Adrenal gland (tissue), 12 donors: ENCODE data around the gene FAM200B. TPM values are rescaled to one million over a fixed set of nuclear protein-coding genes. Genes with fewer than 3 reads are reported as not detected.

Experiments
- DNase-seq, 7 donors: peaks; one replicate each; pipeline ENCODE4 v3.0.0-alpha.2; 2019 to 2020
- H3K27ac ChIP-seq, 5 donors: fragments of 200-600 bp; sonication (generic) in 4 of 5; 1 replicate in 3 of 5; 2 replicates in 2 of 5; pipeline versions ENCODE4 v1.5.1 to v1.8.0; 2016 to 2020; ENCODE audit warnings: mild to moderate bottlenecking in 1 of 5
- H3K27me3 ChIP-seq: fragments of 200-600 bp; 2 replicates; pipeline ENCODE4 v1.8.0; 2021
- H3K36me3 ChIP-seq, 2 donors: fragments of 200-600 bp; replicated peaks in 1 of 2; 1 replicate in 1 of 2; 2 replicates in 1 of 2; pipeline versions ENCODE4 v1.5.1 to v1.8.0; 2018 to 2022
- H3K4me1 ChIP-seq, 2 donors: fragments of 200-600 bp; replicated peaks in 1 of 2; 1 replicate in 1 of 2; 2 replicates in 1 of 2; pipeline versions ENCODE4 v1.5.1 to v1.8.0; 2018 to 2021
- H3K4me3 ChIP-seq, 4 donors: fragments of 200-600 bp; sonication (generic) in 3 of 4; one replicate each; pipeline ENCODE4 v1.5.1; 2016 to 2018
- H3K9me3 ChIP-seq, 3 donors: fragments of 200-600 bp; sonication (generic) in 1 of 3; replicated peaks in 1 of 3; 1 replicate in 2 of 3; 2 replicates in 1 of 3; pipeline versions ENCODE4 v1.5.1 to v1.8.0; 2016 to 2021
- CTCF ChIP-seq, 6 experiments: fragments of 450-650 bp in 4 of 6; fragments of 200-600 bp in 2 of 6; sonication (generic) in 1 of 6; IDR thresholded peaks; 1 replicate in 5 of 6; 2 replicates in 1 of 6; pipeline versions ENCODE4 v1.5.1 to v1.8.0; 2016 to 2021; ENCODE audit warnings: antibody characterized with exemption in 6 of 6, mild to moderate bottlenecking in 2 of 6, moderate library complexity in 1 of 6
- POLR2A ChIP-seq, 2 donors: fragments of 450-650 bp; IDR thresholded peaks; one replicate each; pipeline ENCODE4 v1.6.1; 2017; ENCODE audit warnings: antibody characterized with exemption in 2 of 2, mild to moderate bottlenecking in 2 of 2, moderate library complexity in 1 of 2
- WGBS, 4 donors: extraction: QIAGEN DNeasy Blood & Tissue Kit in 2 of 4; methylation state at CpG; one replicate each; pipeline versions ENCODE4 v1.1.5 to v1.1.7; 2013 to 2017; 5-methylcytosine and 5-hydroxymethylcytosine counted together
- intact Hi-C, 2 donors: fragments of 100-400 bp; cut with DNase I; formaldehyde crosslinking; loops; one replicate each; pipeline versions ENCODE4 v1.14.1 to v1.15.0; 2022 to 2023
- polyA plus RNA-seq, 3 donors: library from polyadenylated mRNA; stranded (reverse); fragments of 200-250 nt in 2 of 3; fragments of 350-450 nt in 1 of 3; fragmentation: Illumina TruSeq in 1 of 3; extraction: RNeasy Lipid Tissue Mini Kit (QIAGEN cat#74804) in 1 of 3; gene quantifications; one replicate each; pipeline ENCODE4 v1.2.3, GENCODE V29; 2013 to 2014
- total RNA-seq, 9 donors: library from RNA; depleted of rRNA in 4 of 9; stranded (reverse); fragments of >200 nt in 4 of 9; fragments of 120-200 nt in 1 of 9; fragmentation: NEBNext Ultra II Directional in 1 of 9; extraction: Animal tissue kit (Norgen Biotek cat#: 25700) in 1 of 9; gene quantifications; one replicate each; pipeline versions ENCODE4 v1.1.0 to v1.2.4, GENCODE V29; 2013 to 2023
- donor health status: healthy with polysubstance abuse.
- donor health status: Bipolar disorder and iron deficiency.
- donor health status: DM: yes; HTN: yes; CAD: no.
- donor health status: DM: no; HTN: no; CAD: no.
- donor health status: DM: no; HTN: no; CAD: no.
- donor health status: DM: yes; HTN: yes; CAD: no.

FAM200B gene
- total and polyA plus RNA-seq, 12 donors: 32.0 to 90.3 (median 61.4) TPM

GRCh38 chr4:15648600-15648999 is 33.0 kb upstream of the FAM200B start:
- TF ChIP-seq CTCF (IDR thresholded peaks at IDR 0.05): no peak
- no peak for TF ChIP-seq POLR2A (IDR thresholded peaks at IDR 0.05)
- no peak for DNase-seq
- Histone ChIP-seq H3K4me1 (peaks cover 37 to 82% of the 10 kb centered on the region in 2 donors), H3K36me3 (no peaks in the 10 kb centered on the region), H3K9me3 (no peaks in the 10 kb centered on the region), H3K4me3 (no peak overlapping the region), H3K27me3 (no peaks in the 10 kb centered on the region), H3K27ac (no peak overlapping the region)
- intact Hi-C loops: loop anchor here in 1 of 2 donors (5.0 kb wide), 1 partner anchor 166 kb away; no protein-coding TSS in a partner anchor
- 43 to 64% (median 54%) methylated on average over 2 of the region's 2 CpGs for WGBS, 4 donors

GRCh38 chr4:15649914-15650545 is 31.6 kb upstream of the FAM200B start:
- DNase-seq: peak; percentile 43 to 75 (median 65)
- no peaks in the 10 kb centered on the region for H3K9me3 ChIP-seq
- H3K27ac ChIP-seq: peak overlapping the region in 3 of 5 donors; percentile 43 to 100 (median 44)
- H3K27me3 ChIP-seq: no peaks in the 10 kb centered on the region
- WGBS, 4 donors: 12 to 22% (median 18%) methylated on average over 5 of the region's 5 CpGs
- no peak for TF ChIP-seq POLR2A (IDR thresholded peaks at IDR 0.05)
- TF ChIP-seq CTCF (IDR thresholded peaks at IDR 0.05): peak; percentile 32 to 74 (median 64)
- intact Hi-C loops: loop anchor here in 1 of 2 donors (5.0 to 10.0 kb wide), 2 partner anchors 168 to 415 kb away; no protein-coding TSS in a partner anchor
- H3K36me3 ChIP-seq: no peaks in the 10 kb centered on the region
- H3K4me3 ChIP-seq: no peak overlapping the region
- peaks cover 37 to 78% of the 10 kb centered on the region in 2 donors for H3K4me1 ChIP-seq

- whole genome bisulfite sequencing, 4 donors: 7 to 11% (median 9%) methylated on average over 2 of the region's 2 CpGs
- intact Hi-C loops: loop anchor here in 1 of 2 donors (10.0 kb wide), 1 partner anchor 417 kb away; no protein-coding TSS in a partner anchor
- Histone ChIP-seq H3K27ac (peak overlapping the region; percentile 35 to 100 (median 62)), H3K9me3 (no peaks in the 10 kb centered on the region), H3K4me1 (peaks cover 43 to 77% of the 10 kb centered on the region in 2 donors), H3K4me3 (peak overlapping the region in 1 of 4 donors; percentile 93), H3K36me3 (no peaks in the 10 kb centered on the region), H3K27me3 (no peaks in the 10 kb centered on the region)
- no peak for TF ChIP-seq CTCF (IDR thresholded peaks at IDR 0.05)
- peak in 1 of 2 donors; percentile 35 for TF ChIP-seq POLR2A (IDR thresholded peaks at IDR 0.05)
- DNase-seq: no peak
These were observed 30.0 kb upstream of the FAM200B start for GRCh38 chr4:15651676-15652075.

- WGBS, 4 donors: 49 to 56% (median 51%) methylated on average over 1 of the region's 1 CpG
- intact Hi-C loops: loop anchor here in 1 of 2 donors (10.0 kb wide), 1 partner anchor 417 kb away; no protein-coding TSS in a partner anchor
- no peak for DNase-seq
These were observed 29.4 kb upstream of the FAM200B start for GRCh38 chr4:15652191-15652590.

More at GRCh38 chr4:15652191-15652590, 29.4 kb upstream of the FAM200B start:
- peak overlapping the region; percentile 17 to 100 (median 99) for H3K27ac ChIP-seq
- H3K4me1 ChIP-seq: peaks cover 43 to 80% of the 10 kb centered on the region in 2 donors
- H3K36me3 ChIP-seq: no peaks in the 10 kb centered on the region
- no peaks in the 10 kb centered on the region for H3K9me3 ChIP-seq
- no peaks in the 10 kb centered on the region for H3K27me3 ChIP-seq
- TF ChIP-seq POLR2A (IDR thresholded peaks at IDR 0.05) (no peak), CTCF (IDR thresholded peaks at IDR 0.05) (no peak)
- H3K4me3 ChIP-seq: peak overlapping the region in 1 of 4 donors; percentile 93
